Stimulated activated CD8-positive, alpha-beta memory T cell treated with anti-CD3 and anti-CD28 coated beads, Interleukin-4, amount 100 ng/mL, for 4 hours (primary cell): ENCODE measurements around the gene EFTUD2.

Source experiments
- DNase-seq, 2 donors: peaks; one replicate each; pipeline ENCODE4 v3.0.0-alpha.2; 2020; ENCODE audit warnings: low read depth in 2 of 2, low spot score in 1 of 2

Gene EFTUD2

DNA sequence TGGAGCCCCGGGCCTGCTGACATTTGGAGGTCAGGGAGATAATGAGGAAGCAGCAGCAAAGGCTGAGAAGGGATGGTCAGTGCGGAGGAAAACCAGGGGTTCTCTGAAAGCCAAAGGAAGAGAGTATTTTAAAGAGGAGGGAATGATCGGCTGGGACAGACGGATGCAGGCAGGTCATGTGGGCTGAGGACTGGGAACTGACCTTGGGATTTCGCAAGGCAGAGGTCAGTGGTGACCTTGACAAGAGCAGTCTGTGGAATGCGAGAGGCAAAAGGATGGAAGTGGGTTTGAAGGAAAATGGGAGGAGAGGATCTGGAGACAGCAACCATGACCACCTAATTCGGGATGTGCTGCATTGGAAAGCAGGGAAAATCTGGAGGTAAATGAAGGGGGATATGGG, 10.2 kb downstream of the EFTUD2 start:
- no peak for DNase-seq

DNA sequence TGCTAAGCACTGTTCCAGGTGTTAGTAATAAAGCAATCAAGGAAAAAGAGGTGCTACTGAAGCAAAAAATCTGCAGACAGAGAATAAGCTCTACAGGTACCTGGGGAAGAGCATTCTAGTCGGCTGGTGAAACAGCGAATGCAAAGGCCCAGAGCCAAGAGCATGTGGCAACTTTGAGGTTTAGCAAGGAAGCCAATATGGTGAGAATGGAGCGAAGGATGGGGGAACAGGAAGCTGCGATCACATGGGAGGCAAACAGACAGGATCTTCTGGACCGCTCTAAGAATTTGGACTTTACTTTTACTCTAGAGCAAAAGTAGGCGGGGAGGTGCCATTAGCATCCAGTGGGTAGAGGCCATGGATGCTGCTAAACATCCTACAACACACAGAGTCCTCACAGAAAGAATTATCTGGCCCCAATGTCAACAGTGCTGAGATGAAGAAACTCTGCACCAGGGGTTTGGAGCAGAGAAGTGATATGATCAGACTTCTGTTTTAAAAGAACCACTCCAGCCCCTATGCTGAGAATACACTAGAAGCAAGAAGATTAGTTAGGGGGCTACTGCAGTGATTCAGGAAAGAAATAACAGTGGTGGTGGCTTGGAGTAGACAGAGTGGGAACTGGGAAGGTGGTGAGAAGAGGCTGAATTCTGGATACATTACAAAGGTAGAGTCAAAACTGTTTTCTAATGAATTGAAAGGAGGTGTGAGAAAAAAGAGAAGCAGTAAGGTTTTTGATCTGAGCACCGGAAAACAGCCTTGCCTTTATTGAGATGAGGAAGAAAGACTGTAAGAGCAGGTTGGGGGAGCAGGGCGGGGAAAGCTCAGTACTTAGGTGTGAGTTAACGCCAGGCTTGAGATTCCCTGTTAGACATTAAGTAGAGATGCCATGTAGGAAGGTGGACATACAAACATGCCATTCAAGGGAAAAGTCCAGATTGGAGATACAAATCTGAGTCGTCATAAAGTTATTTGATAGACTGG, 11.0 kb downstream of the EFTUD2 start:
- no peak for DNase-seq

DNA sequence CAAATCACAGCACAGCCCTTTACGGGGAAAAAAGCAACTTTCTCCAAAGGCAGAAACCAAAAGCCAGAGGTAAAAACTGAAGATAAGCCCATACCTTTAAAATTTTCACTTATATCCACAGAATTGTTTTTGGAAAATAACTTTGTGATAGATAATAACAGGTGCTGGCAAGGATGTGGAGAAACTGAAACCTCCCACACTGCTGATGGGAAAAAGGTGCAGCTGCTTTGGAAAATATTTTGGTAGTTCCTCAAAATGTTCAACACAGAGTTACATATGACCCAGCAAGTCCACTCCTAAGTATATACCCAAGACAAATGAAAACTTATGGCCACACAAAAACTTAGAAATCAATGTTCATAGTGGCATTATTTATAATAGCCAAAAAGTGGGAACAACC, 12.2 kb downstream of the EFTUD2 start:
- DNase-seq = no peak

- no peak for DNase-seq
Observed at GRCh38 chr17:44884941-44885340, 14.3 kb downstream of the EFTUD2 start.

DNA sequence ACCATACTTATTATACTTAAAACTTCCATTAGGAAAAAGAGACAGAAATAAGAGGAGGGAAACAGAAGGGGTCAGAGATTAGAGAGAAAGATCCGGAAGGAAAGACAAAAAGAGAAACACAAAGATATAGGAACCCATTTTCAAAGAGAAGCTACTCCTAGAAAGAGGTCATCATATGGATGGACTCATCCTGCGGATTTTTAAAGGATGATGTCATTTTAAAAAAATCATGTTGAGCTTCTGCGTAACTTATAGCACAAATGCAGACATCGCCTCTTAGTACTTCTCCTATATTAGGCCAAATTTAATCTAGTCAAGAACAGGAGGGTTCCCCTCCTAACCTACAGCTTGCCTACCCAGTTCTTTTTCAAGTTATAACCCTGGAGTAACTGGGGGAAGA, 18.1 kb downstream of the EFTUD2 start:
- DNase-seq = no peak

DNA sequence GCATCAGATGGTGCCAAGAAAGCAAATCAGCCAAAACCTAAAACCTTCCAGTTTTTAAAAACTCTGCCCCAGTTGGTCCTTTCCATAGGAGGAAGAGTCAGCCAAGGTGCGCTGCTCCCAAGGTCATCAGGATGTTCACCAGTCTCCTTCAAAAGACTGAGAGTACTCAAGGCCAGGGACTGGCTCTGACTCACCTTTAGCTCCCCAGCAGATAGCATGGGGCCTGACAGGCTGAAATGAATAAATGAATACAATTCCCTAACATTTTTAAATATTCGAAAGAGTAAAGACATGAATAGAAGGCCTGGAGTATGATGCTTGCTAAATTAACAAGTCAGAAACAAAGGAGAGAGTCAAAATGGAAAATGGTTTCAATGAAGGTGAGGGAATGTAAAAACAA, 19.2 kb downstream of the EFTUD2 start:
- DNase-seq = no peak

- no peak for DNase-seq
Observed at GRCh38 chr17:44879376-44879775, 19.9 kb downstream of the EFTUD2 start.

GRCh38 chr17:44878627-44879221, 20.5 kb downstream of the EFTUD2 start:
- no peak for DNase-seq

GRCh38 chr17:44877121-44877520, 22.1 kb downstream of the EFTUD2 start:
- DNase-seq = no peak

DNA sequence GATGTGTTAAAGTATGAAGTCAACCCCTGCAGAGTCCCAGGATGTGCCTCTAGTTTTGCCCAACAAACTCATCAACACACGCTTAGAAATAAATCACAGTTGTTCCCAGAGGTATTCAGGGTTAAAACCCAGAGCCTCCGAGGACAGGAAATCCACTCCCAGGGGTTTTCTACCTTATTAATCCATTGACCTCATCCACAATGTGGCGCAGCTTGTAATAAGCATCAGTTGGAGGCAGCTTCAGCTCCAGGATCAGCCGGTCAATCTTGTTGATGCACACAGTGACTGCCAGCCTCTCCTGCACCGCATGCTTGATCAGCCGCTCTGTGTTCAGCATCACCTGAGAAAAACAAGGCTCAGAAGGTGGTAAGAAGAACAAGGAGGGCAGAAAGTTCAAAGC, 23.5 kb downstream of the EFTUD2 start:
- no peak for DNase-seq

- DNase-seq = no peak
Observed at GRCh38 chr17:44872131-44872768, 27.0 kb downstream of the EFTUD2 start.

GRCh38 chr17:44871556-44871955, 27.7 kb downstream of the EFTUD2 start:
- DNase-seq = no peak

DNA sequence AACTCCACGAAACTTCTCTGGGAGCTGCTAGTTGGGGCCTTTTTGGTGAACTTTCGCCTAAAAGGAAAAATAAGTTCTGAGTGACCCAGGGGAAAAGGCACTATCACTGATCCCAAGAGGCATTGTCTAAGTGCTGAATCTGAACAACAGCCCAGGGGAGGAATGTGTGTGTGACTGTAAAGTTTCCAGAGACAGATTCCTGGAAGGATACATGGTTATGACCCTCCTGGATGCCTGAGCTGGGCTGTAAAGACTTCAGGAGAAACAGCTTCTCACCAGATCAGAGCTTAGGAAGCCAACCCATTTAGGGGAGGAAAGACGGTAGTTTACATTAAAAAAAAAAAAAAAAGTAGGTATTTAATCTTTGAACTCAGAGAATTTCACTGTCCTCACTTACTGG, 31.4 kb downstream of the EFTUD2 start:
- DNase-seq = no peak

DNA sequence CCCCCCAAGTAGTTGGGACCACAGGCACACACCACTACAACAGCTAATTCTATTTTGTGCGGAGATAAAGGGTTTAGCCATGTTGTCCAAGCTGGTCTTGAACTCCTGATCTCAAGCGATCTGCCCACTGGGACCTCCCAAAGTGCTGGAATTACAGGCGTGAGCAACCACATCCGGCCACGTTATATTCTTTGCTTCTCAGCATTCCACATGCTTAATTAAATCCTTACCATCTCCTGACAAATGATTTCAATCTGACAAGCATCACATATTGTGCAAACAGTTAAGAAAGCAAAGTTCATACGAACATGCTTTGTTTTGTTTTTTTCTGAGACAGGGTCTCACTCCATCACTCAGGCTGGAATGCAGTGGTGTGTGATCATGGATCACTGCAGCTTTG, 33.3 kb downstream of the EFTUD2 start:
- no peak for DNase-seq

- peak; percentile 17 to 51 for DNase-seq
Observed at GRCh38 chr17:44865231-44865660, 34.0 kb downstream of the EFTUD2 start.

DNA sequence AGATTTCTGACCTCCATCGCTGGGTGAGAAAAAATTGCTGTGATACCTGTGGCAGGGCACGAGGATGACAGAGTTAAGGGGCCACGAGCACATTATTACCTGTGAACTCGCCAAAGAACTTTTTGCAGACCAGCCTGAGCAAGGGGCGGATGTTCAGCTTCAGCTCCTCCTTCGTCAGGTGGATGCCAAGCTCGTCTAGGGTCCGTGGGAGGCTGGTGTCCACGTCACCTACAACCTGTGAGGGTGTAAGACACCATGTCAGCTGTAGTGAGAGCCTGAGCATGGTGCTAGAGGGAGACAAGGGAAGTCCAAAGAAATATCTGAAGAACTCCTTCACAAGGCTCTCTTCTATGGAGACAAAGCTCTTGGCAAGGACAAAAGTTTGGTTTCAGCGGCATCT, 34.4 kb downstream of the EFTUD2 start:
- no peak for DNase-seq

GRCh38 chr17:44863061-44863918, 36.0 kb downstream of the EFTUD2 start:
- DNase-seq = no peak

GRCh38 chr17:44862278-44862914, 36.8 kb downstream of the EFTUD2 start:
- no peak for DNase-seq

DNA sequence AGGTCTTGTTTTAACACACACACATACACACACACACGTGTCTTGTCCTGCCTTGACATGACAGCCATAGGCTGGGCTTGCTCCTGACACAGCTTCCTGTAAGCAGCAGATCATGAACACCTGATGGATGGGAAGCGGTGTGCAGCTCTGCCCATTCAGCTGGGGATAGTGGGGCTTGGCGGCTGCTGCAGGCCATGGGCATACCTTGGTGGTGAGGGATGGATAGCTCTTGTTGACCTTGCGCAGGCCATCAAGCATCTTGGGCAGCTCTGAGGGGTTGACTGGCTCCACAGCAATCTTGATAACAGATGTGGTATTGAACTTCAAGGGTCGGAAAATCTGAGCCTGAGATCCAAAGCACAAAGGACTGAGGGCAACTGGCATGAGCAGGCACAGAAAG, 39.5 kb downstream of the EFTUD2 start:
- no peak for DNase-seq

DNA sequence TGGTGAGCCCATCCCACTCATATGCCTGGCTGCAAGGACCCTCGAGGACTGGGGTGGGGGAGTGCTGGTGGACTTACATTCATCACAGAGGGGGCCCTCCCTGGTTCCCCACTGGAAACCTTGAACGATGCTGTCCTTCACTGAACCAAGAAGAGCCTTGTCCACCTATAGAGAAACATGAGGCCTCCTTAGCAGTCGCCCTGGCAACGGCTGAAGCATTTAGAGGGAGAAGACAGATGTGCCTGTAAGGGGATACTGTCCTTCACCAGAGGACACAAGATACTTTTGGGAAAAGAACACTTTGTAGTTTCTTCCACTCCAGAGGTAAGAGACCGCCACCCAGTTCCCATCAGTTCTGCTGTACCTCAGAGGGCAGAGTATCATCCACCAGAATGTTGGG, 45.1 kb downstream of the EFTUD2 start:
- DNase-seq = no peak

GRCh38 chr17:44850612-44851011, 48.6 kb downstream of the EFTUD2 start:
- DNase-seq = no peak
